NCI-H2196 (cell line): ENCODE data around the gene IAPP.
"Not testable (repeated sequence)": the region's sequence is repeated elsewhere in the genome, so short reads cannot be mapped to it uniquely, and the experiment has no call there.

Experiments
- DNase-seq: peaks from one replicate; lab custom pipeline; 2025; ENCODE audit not compliant: unreplicated experiment; lab: John Stamatoyannopoulos, UW

Gene IAPP

DNA sequence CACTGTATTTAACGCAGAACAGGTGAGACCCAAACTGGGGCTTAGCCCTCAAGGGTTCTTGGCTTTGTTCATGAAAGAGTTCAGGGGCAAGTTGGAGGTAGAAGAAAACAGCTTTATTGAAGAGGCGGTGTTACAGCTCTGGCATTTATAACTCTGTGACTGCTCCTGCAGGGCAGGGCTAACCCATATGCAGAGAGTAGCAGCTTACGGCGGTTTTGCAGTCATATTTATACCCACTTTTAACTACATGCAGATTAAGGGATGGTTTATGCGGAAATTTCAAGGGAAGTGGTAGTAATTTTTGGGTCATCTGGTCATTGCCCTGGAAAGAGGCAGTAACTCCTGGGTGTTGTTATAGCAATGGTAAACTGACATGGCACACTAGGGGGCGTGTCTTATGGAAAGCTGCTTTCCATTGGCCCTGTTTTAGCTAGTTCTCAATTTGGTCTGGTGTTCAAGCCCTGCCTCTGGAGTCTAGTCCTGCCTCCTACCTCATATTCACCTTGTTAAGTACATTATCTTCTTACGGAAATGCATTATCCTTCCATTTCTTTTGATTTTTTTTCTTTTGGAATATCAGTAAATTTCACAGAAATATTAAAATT is 1.8 kb upstream of the IAPP start:
- DNase-seq = no peak

DNA sequence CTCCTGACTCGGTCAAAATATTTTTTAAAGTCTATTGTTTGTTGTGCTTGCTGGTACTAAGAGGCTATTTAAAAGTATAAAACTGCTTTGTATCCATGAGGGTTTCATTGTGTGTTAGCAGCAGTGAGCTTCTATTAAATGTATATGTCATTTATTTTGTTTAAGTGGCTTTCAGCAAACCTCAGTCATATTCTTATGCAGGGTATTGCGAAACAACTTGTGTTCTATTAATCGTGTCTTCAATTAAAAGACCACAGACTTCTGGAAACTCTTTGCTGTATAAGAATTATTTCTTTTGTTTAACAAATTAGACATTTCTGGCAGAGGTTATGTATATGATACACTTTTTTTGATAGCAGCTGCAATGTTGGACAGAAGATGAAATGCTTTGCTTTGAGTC is 6.5 kb downstream of the IAPP start:
- no peak for DNase-seq

DNA sequence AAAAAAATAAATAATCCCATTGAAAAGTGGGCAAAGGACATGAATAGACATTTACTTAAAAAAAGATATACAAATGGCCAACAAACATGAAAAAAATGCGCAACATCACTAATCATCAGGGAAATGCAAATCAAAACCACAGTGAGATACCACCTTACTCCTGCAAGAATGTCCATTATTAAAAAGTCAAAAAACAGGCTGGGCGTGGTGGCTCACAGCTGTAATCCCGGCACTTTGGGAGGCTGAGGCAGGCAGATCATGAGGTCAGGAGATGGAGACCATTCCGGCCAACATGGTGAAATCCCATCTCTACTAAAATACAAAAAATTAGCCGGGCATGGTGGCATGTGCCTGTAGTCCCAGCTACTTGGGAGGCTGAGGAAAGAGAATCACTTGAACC is 8.6 kb downstream of the IAPP start:
- DNase-seq = not testable (repeated sequence)

DNA sequence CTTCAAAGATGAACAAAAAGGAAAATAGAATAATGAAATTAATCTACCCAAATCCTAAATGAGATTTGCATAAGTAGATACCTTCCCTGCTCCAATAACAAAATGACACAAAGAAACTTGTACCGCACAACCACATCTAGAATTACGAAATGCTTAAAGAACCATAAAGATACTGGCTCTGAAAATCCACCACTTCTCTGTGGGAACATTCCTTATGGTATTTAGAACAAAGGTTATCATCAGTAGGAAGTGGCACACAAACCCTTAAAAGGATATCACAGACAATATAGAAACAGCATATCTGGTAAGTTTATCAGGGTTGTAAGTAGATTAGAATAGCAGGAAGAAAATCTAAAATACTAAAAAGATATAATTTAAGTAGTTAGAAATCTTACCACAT is 11.6 kb downstream of the IAPP start:
- DNase-seq = no peak

DNA sequence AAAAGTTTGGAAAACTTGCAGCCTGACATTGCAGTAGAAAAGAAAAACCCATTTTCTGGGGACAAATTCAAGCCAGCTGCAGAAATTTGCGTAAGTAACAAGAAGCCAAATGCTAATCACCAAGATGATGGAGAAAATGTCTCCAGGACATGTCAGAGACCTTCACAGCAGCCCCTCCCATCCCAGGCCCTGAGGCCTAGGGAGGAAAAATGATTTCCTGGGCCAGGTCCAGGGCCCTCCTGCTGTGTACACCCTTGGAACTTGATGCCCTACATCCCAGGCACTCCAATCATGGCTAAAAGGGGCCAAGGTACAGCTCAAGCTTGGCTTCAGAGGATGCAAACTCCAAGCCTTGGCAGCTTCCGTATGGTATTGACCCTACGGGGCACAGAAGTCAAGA is 14.5 kb downstream of the IAPP start:
- DNase-seq = no peak

DNA sequence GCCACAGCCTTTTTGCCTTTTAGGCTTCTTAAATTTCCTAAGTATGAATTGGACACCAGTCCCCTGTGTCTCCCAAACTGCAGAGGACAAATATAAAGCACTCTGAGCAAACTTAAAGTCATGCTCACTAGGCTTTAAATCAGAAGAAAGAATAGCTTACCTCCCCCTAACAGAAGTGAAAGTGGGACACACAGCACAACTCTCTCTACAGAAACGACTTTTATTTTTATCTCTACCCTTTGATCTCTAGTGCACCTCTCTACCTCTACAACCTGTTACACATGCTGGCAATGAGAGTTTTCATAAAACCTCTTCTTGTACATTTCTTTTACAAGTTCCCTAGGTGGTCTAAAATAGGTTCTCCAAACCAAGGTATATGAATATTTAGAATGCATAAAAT is 19.7 kb downstream of the IAPP start:
- DNase-seq = no peak

DNA sequence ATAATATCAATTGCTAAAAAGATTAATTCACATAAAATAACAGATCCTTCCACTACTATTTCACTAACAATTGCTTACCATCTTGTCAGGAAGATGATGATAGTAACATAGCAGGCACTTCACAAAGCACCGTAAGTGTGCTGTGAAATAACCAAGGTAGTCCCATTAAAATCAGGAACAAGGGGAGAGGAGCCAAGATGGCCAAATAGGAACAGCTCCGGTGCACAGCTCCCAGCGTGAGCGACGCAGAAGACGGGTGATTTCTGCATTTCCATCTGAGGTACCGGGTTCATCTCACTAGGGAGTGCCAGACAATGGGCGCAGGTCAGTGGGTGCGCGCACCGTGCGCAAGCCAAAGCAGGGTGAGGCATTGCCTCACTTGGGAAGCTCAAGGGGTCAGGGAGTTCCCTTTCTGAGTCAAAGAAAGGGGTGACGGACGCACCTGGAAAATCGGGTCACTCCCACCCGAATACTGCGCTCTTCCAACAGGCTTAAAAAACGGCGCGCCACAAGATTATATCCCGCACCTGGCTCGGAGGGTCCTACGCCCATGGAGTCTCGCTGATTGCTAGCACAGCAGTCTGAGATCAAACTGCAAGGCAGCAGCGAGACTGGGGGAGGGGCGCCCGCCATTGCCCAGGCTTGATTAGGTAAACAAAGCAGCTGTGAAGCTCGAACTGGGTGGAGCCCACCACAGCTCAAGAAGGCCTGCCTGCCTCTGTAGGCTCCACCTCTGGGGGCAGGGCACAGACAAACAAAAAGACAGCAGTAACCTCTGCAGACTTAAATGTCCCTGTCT is 22.3 kb downstream of the IAPP start:
- DNase-seq = not testable (repeated sequence)

DNA sequence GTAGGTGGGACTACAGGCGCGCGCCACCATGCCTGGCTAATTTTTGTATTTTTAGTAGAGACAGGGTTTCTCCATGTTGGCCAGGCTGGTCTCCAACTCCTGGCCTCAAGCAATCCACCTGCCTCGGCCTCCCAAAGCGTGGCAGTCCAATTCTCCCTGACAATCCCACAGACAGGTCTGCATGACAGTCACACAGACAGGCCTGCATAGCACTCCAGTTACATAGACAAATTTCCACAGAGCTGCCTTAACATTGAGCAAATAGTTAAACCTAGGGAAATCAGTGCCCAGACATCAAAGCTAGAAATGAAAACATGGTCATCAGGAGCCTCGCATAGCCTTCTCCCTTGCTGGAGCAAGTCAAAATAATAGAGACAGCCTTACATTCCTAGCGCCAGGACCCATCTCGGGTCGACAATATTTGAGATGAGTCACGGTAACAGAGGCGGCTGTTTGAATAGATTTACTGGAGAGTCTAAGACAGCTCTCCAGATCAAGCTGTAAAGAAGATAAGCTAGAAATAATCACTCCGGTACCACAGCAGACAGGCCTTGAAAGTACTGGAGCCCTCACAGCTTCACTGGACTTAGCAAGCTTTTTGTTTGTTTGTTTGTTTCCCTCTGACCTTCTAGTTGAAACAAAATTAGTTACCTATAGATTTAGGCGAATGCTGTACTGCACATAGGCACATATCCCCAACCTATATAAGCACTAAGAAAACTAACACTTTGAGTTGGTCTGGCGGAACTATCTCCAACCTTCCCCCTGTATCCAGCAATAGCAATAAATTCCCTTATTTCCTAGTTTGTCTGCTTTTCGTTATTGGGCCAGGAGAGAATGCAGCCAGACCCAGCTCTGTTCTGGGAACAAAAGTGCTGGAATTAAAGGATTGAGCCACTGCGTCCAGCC is 40.9 kb downstream of the IAPP start:
- no peak for DNase-seq

DNA sequence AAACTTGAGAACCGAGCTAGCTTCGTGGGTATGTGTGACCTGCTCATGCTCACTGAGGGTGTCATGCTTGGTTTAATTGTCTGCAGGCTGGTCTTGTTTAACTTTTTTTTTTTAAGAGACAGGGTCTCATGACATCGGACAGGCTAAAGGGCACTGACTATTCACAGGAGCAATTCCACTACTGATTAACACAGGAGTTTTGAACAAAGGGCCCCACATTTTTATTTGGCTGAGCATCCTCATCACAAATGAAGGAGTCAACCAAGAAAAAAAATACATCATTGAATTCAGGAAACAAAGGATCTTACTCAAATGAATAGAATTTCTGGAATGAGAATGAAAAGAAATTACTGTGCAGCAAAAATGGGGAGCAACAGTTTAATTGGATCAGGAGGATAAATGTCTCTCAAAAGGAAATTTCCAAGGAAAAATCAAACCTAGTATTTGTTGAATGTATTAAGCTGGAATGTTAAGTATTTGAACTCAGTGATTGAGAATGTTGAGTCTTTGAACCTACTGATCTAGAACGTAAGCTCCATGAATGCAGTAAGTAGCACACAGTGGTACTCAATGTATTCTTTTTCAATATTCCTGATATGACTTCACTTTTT is 43.9 kb downstream of the IAPP start:
- DNase-seq = no peak

DNA sequence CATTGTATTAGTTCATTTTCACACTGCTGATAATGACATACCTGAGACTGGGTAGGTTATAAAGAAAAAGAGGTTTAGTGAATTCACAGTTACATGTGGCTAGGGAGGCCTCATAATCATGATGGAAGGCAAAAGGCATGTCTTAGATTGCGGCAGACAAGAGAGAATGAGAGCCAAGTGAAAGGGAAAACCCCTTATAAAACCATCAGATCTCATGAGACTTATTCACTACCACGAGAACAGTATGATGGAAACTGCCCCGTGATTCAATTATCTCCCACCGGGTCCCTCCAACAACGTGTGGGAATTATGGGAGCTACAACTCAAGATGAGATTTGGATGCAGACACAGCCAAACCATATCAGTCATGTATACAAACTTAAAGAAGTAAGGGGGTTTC is 45.7 kb downstream of the IAPP start:
- DNase-seq = not testable (repeated sequence)

DNA sequence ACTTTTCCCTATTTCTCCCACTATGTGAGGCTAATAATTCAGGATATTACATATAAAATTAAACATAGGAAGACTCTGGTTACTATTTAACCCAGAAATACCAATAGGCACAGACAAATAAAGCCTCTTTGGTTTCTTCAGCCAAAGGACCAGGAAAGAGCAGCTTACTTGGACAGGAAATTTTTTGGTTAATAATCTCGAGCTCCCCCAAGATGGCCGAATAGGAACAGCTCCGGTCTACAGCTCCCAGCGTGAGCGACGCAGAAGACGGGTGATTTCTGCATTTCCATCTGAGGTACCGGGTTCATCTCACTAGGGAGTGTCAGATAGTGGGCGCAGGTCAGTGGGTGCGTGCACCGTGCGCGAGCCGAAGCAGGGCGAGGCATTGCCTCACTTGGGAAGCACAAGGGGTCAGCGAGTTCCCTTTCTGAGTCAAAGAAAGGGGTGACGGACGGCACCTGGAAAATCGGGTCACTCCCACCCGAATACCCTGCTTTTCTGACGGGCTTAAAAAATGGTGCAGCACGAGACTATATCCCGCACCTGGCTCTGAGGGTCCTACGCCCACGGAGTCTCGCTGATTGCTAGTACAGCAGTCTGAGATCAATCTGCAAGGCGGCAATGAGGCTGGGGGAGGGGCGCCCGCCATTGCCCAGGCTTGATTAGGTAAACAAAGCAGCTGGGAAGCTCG is 46.5 kb downstream of the IAPP start:
- not testable (repeated sequence) for DNase-seq

DNA sequence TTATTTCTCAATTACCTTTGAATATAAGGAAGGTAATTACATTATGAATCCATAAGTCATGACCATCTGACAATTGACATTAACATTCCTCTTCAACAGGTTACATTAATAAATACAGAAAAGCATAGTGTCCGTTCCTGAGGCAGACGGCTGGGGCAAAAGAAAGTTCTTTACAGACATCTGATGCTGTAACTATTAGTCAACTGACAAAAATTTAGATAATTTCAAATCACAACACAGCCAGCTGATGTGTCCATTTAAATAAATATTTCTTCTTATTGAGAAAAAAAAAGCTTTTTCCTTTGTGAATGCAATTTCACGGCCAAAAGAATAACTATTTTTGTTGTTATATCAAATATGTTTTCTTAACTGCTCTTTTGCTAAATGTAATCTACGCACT is 55.5 kb downstream of the IAPP start:
- DNase-seq = no peak
